Esophagus (tissue), 2 donors: ENCODE results near the gene DLX5. TPM values are rescaled to one million over a fixed set of nuclear protein-coding genes. Genes with fewer than 3 reads are reported as not detected.

Source experiments
- H3K27ac ChIP-seq, 2 donors: one replicate each; pipeline ENCODE4 v1.5.1; 2013; ENCODE audit warnings: low read depth in 2 of 2, mild to moderate bottlenecking in 2 of 2, inconsistent platforms in 1 of 2, low read length in 1 of 2, moderate library complexity in 1 of 2
- H3K27me3 ChIP-seq, 2 donors: one replicate each; pipeline ENCODE4 v1.6.1; 2013; ENCODE audit warnings: low read length in 2 of 2, control low read depth in 1 of 2, mild to moderate bottlenecking in 1 of 2; ENCODE audit not compliant: insufficient read depth in 2 of 2, control insufficient read depth in 1 of 2
- H3K36me3 ChIP-seq, 2 donors: one replicate each; pipeline ENCODE4 v1.6.1; 2013; ENCODE audit warnings: low read length in 1 of 2; ENCODE audit not compliant: control insufficient read depth in 2 of 2, insufficient read depth in 2 of 2
- H3K4me1 ChIP-seq, 2 donors: one replicate each; pipeline ENCODE4 v1.6.1; 2013; ENCODE audit warnings: low read length in 1 of 2; ENCODE audit not compliant: control insufficient read depth in 2 of 2, insufficient read depth in 2 of 2
- H3K4me3 ChIP-seq, 2 donors: one replicate each; pipeline ENCODE4 v1.5.1; 2013; ENCODE audit warnings: low read length in 2 of 2, mild to moderate bottlenecking in 2 of 2, low read depth in 1 of 2, moderate library complexity in 1 of 2
- H3K9me3 ChIP-seq, 2 donors: one replicate each; pipeline ENCODE4 v1.6.1; 2013; ENCODE audit warnings: mild to moderate bottlenecking in 2 of 2, low read depth in 1 of 2, low read length in 1 of 2, moderate library complexity in 1 of 2; ENCODE audit not compliant: control insufficient read depth in 2 of 2, insufficient read depth in 1 of 2
- WGBS, 2 donors: extraction: QIAGEN DNeasy Blood & Tissue Kit; methylation state at CpG; one replicate each; pipeline ENCODE4 v1.1.7; 2013; 5-methylcytosine and 5-hydroxymethylcytosine counted together
- polyA plus RNA-seq, 2 donors: library from polyadenylated mRNA; stranded (reverse); fragments of 200-250 nt; gene quantifications; one replicate each; pipeline ENCODE4 v1.2.3, GENCODE V29; 2013
- donor health status: healthy with polysubstance abuse.
- donor health status: Bipolar disorder and iron deficiency.

Gene DLX5
- polyA plus RNA-seq, 2 donors = 1.4 to 2.7 TPM

DNA sequence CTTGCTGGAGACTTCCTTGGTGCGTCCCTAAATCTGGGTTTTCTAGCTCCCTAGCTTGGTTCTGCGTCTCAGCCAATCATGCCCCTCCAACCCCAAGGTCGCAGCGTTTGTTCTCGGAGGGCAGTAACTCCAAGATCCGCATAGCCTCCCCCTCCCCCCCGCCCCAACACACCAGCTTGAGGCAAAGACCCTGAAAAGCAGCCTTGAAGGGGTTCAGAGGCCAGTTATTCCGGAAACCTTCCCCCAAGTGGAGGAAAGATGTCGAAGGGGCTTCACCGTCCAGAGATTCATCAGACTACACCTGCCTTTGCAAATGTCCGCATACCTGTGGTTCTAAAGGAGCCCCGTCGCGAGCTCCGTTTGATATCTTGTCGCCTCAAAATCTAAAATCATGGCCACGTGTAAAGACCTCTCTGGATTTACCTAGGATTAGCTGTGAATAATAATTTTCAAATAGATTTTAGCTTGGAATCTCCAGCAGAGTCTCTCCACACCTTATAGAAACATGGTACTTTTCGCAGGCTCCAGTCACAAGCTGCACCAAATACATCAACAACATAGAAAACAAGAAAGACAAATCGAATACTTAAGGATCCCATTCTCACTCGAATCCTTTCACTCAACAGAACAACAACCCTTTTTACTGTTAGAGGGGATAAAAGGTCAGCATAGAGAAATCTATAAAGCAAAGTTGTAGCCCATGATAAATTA is 11.3 kb downstream of the DLX5 start:
- no peak overlapping the region for H3K27ac ChIP-seq
- H3K4me3 ChIP-seq = no peak overlapping the region
- H3K9me3 ChIP-seq = peaks cover 0 to 3% of the 10 kb centered on the region in 2 donors
- WGBS, 2 donors = 12 to 17% methylated on average over 19 to 20 of the region's 20 CpGs
- peaks cover 0 to 14% of the 10 kb centered on the region in 2 donors for H3K4me1 ChIP-seq
- H3K27me3 ChIP-seq = peaks cover 17 to 37% of the 10 kb centered on the region in 2 donors
- H3K36me3 ChIP-seq = no peaks in the 10 kb centered on the region

DNA sequence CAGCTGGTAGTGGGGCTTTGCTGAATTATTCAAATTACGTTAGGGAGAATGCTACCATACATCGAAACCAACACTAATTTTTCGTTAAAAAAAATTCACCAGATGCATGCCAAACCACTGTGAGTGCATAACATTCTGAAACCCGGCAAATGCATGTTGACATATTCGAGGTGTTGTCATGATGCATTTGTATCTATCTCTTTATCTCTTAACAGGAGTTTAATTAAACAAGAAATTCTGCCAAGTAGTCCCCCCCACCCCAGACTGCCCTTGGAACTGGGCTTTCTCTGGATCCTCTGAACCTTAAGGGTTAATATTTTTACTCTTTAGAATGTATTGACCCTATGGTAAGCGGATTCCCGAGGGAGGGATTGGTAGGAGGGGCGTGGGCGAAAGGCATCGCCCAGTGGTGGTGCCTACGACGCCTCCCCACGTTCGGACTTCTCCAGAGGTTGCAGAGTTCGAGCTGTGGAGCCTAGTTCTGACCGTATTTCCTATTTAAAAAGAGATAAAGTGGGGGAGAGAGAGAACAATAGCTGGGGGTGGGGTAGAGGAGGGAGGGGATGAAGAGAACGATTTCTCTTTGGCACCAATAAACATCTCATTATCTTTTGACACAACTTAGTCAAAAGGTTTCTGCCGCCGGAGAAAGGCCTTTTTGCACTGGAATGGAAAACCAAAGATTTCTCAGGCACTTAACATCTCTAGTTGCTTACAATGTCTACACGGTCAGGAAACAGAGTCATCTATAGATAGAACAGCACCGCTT is 12.1 kb downstream of the DLX5 start:
- Histone ChIP-seq H3K27me3 (peaks cover 17 to 31% of the 10 kb centered on the region in 2 donors), H3K4me3 (no peak overlapping the region), H3K27ac (no peak overlapping the region), H3K4me1 (peaks cover 0 to 10% of the 10 kb centered on the region in 2 donors), H3K9me3 (peaks cover 0 to 3% of the 10 kb centered on the region in 2 donors), H3K36me3 (no peaks in the 10 kb centered on the region)
- WGBS, 2 donors = 17% methylated on average over 21 of the region's 21 CpGs

DNA sequence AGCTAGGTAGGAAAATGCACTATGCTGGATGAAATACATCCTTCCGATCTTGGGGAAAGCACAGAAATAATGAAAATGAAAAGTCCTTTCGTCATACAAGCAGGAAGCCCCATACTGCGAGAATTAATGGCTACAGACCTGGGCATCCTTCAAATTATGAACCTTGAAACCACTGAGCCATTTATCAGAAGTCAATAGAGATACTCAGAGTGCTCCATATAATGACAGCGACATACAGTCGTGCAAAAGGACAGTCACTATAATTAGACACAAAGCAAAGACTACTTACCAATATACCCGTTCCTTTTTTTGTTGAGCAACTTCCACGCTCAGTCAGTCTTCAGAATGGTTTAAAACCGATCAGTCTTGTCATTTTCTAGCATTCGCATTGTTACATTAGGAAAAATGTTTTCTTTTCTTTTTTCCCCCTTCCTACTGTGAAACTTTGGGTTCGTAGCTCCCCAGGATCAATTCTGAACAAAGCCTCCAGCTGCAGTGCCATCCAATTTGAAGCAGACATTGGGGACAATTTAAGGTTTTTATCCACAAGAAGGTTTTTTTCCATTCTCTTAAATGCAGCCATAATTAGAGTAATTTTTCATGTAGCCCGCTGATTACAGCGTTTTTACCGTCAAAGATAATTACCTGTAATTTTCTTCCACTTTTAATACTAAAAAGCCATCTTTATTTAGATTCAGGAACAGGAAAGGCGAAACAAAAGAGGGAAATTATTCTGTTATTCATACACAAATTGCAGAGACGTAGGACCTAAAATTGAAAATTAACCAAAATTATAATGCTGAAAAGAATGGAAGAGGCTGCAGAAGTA is 12.9 kb downstream of the DLX5 start:
- Histone ChIP-seq H3K27ac (no peak overlapping the region), H3K36me3 (no peaks in the 10 kb centered on the region), H3K4me1 (peaks cover 2 to 4% of the 10 kb centered on the region in 2 donors), H3K4me3 (no peak overlapping the region), H3K27me3 (peaks cover 18 to 23% of the 10 kb centered on the region in 2 donors), H3K9me3 (no peaks in the 10 kb centered on the region)
- WGBS, 2 donors = 18 to 26% methylated on average over 15 of the region's 15 CpGs

DNA sequence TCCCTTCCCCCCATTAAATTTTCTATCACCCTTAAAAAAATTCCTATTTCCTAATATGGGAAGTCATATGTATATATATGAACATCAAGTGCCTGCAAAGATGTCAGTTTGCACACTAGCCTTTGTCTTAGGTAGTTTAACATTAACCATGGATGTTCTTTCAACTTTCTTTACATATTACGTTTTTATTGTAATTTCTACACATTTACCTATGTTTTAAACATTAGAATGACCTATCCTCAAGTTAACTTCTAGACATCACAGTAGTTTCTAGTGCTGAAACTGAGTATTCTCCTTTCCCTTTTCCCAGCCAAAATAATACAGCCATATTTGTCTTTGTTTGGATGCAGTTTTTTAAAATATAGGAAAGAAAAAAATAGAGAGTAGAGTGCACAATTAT is 13.5 kb downstream of the DLX5 start:
- Histone ChIP-seq H3K4me3 (no peak overlapping the region), H3K27me3 (peaks cover 20 to 23% of the 10 kb centered on the region in 2 donors), H3K9me3 (no peaks in the 10 kb centered on the region), H3K27ac (no peak overlapping the region), H3K4me1 (peaks cover 2 to 3% of the 10 kb centered on the region in 2 donors), H3K36me3 (no peaks in the 10 kb centered on the region)
- WGBS, 2 donors = 9 to 21% methylated on average over 1 of the region's 1 CpG

DNA sequence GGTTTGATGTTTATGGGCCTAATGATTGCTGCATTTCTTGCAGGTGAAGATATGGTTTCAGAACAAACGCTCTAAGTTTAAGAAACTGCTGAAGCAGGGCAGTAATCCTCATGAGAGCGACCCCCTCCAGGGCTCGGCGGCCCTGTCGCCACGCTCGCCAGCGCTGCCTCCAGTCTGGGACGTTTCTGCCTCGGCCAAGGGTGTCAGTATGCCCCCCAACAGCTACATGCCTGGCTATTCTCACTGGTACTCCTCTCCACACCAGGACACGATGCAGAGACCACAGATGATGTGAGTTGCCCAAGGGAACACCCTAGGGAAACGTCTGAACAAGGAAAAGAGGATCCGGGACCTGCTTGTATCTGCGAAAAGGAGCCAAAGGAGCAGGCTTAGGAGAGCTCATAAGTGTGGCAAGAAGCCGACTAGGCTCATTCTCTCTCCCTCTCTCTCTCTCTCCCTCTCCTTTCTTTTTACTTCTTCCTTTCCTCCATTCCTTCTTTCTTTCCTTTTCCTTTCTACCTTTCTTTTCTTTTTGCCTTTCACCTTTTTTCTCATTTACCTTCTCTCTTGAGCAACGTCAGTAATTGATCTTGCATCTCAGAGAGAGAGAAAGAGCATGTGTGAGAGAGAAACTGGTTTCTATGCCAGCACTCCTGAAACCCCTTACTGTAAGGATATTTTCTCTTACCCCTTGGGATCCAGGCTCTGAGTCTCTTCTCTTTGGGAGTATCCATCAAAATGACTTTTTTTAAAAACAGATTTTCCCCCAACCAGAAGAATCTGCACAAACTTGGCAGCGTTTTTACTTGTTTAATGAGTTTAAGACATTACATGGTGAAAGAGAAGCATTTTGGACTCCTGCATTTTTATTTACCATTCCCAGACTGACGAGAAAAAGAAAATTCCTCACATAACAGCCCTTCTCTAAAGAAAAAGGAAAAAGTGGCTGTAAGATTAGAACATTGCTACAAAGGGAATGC is 14.6 kb downstream of the DLX5 start:
- Histone ChIP-seq H3K4me3 (no peak overlapping the region), H3K27ac (no peak overlapping the region), H3K4me1 (peaks cover 2 to 3% of the 10 kb centered on the region in 2 donors), H3K9me3 (no peaks in the 10 kb centered on the region), H3K36me3 (no peaks in the 10 kb centered on the region), H3K27me3 (peaks cover 14 to 21% of the 10 kb centered on the region in 2 donors)
- WGBS, 2 donors = 17 to 35% methylated on average over 18 of the region's 18 CpGs

DNA sequence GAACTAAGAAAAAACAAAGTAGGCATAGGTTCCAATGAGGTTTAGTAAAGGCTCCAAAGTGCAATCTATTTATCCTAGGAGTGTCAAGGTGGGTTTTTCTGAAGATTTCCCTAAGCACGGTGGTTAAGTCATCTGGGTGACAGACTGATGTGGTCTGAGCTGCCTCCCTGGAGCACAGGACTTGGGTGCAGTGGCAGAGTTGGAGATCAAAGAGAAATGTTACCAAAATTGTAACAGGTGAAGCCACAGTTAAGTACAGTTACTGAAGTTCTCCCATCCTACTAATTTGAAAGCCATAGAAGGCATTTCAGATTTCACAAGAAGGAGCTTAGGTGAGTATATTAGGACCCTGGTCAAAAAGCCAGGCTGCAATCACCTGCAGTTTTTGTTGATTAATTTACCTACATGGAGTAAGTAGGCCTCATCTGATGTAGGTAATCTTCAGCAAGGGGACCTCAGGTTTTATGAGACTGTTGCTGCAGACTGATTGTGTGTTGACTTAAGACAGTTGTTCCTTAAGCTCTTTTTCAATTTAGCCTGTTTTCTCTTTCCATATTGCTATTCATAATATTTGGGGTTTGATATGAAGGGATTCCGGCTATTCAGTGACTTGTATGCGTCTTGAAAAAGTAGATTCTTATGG is 16.2 kb downstream of the DLX5 start:
- H3K9me3 ChIP-seq = peaks cover 0 to 2% of the 10 kb centered on the region in 2 donors
- 83 to 86% methylated on average over 3 of the region's 3 CpGs for WGBS, 2 donors
- no peak overlapping the region for H3K27ac ChIP-seq
- H3K4me1 ChIP-seq = peaks cover 2 to 3% of the 10 kb centered on the region in 2 donors
- no peaks in the 10 kb centered on the region for H3K36me3 ChIP-seq
- peaks cover 10 to 29% of the 10 kb centered on the region in 2 donors for H3K27me3 ChIP-seq
- no peak overlapping the region for H3K4me3 ChIP-seq

DNA sequence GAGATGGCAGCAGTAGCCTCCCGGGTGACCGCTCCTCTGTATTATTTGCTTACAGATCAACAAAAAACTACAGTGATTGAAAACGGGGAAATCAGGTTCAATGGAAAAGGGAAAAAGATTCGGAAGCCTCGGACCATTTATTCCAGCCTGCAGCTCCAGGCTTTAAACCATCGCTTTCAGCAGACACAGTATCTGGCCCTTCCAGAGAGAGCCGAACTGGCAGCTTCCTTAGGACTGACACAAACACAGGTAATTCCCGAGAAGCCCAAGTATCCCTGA is 17.1 kb downstream of the DLX5 start:
- H3K27ac ChIP-seq = no peak overlapping the region
- H3K27me3 ChIP-seq = peaks cover 6 to 26% of the 10 kb centered on the region in 2 donors
- 41 to 59% methylated on average over 8 of the region's 8 CpGs for WGBS, 2 donors
- no peaks in the 10 kb centered on the region for H3K36me3 ChIP-seq
- no peak overlapping the region for H3K4me3 ChIP-seq
- H3K4me1 ChIP-seq = peaks cover 2 to 3% of the 10 kb centered on the region in 2 donors
- peaks cover 0 to 2% of the 10 kb centered on the region in 2 donors for H3K9me3 ChIP-seq

DNA sequence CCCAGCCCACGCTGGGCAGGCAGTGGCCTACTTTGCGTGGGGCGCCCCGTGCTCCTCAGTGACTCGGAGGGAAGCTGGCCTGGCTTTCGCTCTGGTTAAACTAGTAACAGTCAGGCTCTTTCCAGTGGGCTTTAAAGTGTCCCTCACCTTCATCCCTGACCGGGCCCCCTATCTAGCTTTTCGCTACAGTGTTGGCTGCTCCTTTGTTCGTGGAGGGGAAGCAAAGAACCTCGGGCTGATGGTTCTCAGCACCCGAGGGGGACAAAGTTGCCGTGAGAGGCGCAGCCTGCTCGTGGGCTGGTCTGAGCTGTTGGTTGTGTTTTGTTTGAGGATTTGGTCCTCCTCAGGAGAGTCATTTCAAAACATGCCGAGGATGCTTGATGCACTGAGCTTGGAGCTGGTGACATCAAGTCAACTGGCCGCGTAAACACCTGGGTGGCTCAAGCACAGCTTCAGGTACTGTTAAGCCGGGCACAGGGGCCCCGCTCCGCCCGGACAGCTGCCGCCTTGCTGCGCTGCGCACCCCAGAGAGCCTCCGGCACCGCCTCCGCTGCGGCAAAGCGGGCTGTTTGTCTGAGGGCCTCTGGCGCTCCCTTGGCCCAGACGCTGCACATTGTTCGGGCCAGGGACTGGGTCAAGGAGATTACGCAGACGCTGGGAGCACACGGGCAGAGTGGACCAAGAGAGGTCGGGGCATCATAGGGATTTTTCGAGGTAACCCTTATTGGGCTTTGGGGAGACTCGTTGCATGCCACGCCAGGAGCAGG is 17.6 kb downstream of the DLX5 start:
- peaks cover 6 to 27% of the 10 kb centered on the region in 2 donors for H3K27me3 ChIP-seq
- peaks cover 2 to 3% of the 10 kb centered on the region in 2 donors for H3K4me1 ChIP-seq
- no peaks in the 10 kb centered on the region for H3K36me3 ChIP-seq
- H3K9me3 ChIP-seq = peaks cover 0 to 2% of the 10 kb centered on the region in 2 donors
- H3K27ac ChIP-seq = no peak overlapping the region
- H3K4me3 ChIP-seq = peak overlapping the region in 1 of 2 donors; percentile 45
- WGBS, 2 donors = 16 to 41% methylated on average over 39 of the region's 39 CpGs
